Aorta (tissue), 5 donors: ENCODE measurements around the gene CLCN5. TPM values are rescaled to one million over a fixed set of nuclear protein-coding genes. Genes with fewer than 3 reads are reported as not detected.

ENCODE experiments used
- ATAC-seq: fragments of 200-7000 bp; cut with Tn5 transposase; one replicate; pipeline ENCODE4 v1.9.1; 2022; ENCODE audit warnings: moderate library complexity; ENCODE audit not compliant: low FRiP score
- DNase-seq, 2 donors: peaks; one replicate each; pipeline ENCODE4 v3.0.0-alpha.2; 2020
- H3K27ac ChIP-seq, 2 donors: one replicate each; pipeline ENCODE4 v1.5.1; 2013; ENCODE audit warnings: low read length in 2 of 2, mild to moderate bottlenecking in 2 of 2, moderate library complexity in 2 of 2, control low read depth in 1 of 2, inconsistent platforms in 1 of 2, low read depth in 1 of 2
- H3K27me3 ChIP-seq, 2 donors: one replicate each; pipeline ENCODE4 v1.6.1; 2013; ENCODE audit warnings: control low read depth in 1 of 2, low read length in 1 of 2, mild to moderate bottlenecking in 1 of 2, moderate library complexity in 1 of 2; ENCODE audit not compliant: insufficient read depth in 2 of 2, control insufficient read depth in 1 of 2
- H3K36me3 ChIP-seq, 2 donors: one replicate each; pipeline ENCODE4 v1.6.1; 2013; ENCODE audit warnings: control low read depth in 1 of 2, low read length in 1 of 2, mild to moderate bottlenecking in 1 of 2; ENCODE audit not compliant: insufficient read depth in 2 of 2, control insufficient read depth in 1 of 2
- H3K4me1 ChIP-seq, 2 donors: one replicate each; pipeline ENCODE4 v1.6.1; 2013; ENCODE audit warnings: low read length in 2 of 2, control low read depth in 1 of 2, mild to moderate bottlenecking in 1 of 2, moderate library complexity in 1 of 2; ENCODE audit not compliant: insufficient read depth in 2 of 2, control insufficient read depth in 1 of 2
- H3K4me3 ChIP-seq, 2 donors: one replicate each; pipeline ENCODE4 v1.5.1; 2013; ENCODE audit warnings: low read length in 2 of 2, control low read depth in 1 of 2, mild to moderate bottlenecking in 1 of 2
- H3K9me3 ChIP-seq: one replicate; pipeline ENCODE4 v1.6.1; 2013; ENCODE audit warnings: mild to moderate bottlenecking, low read length; ENCODE audit not compliant: control insufficient read depth
- WGBS, 2 donors: extraction: QIAGEN DNeasy Blood & Tissue Kit; methylation state at CpG; one replicate each; pipeline ENCODE4 v1.1.7; 2013; 5-methylcytosine and 5-hydroxymethylcytosine counted together
- intact Hi-C, 2 donors: fragments of 100-400 bp; cut with DNase I; formaldehyde crosslinking; loops; one replicate each; pipeline versions ENCODE4 v1.14.2 to v1.15.0; 2022
- microRNA-seq, 2 donors: library from miRNA; unstranded; fragments of <30 nt; microRNA quantifications; one replicate each; pipeline ENCODE4 v1.2.0, GENCODE V29; 2020
- polyA plus RNA-seq, 2 donors: library from polyadenylated mRNA; stranded (reverse); fragments of 200-250 nt; gene quantifications; one replicate each; pipeline ENCODE4 v1.2.3, GENCODE V29; 2013
- total RNA-seq, 2 donors: library from RNA; stranded (reverse); fragmentation: NEBNext Ultra II Directional; extraction: Animal tissue kit (Norgen Biotek cat#: 25700); gene quantifications; one replicate each; pipeline ENCODE4 v1.2.1, GENCODE V29; 2021
- donor health status: healthy with polysubstance abuse.
- donor health status: Bipolar disorder and iron deficiency.
- donor health status: DM: no; HTN: no; CAD: no.
- donor health status: DM: no; HTN: no; CAD: no.
- donor health status: DM: yes; HTN: yes; CAD: no.

The CLCN5 gene
- total and polyA plus RNA-seq, 4 donors: 0.88 to 9.4 (median 2.9) TPM

- Histone ChIP-seq H3K9me3 (no peaks in the 10 kb centered on the region), H3K27ac (no peak overlapping the region), H3K36me3 (no peaks in the 10 kb centered on the region), H3K4me3 (no peak overlapping the region), H3K4me1 (no peaks in the 10 kb centered on the region), H3K27me3 (no peaks in the 10 kb centered on the region)
- DNase-seq: no peak
- intact Hi-C loops: no loop called here
- ATAC-seq: no peak
- 83% methylated on average over 2 of the region's 2 CpGs for WGBS, 2 donors
These were observed 193.6 kb downstream of the CLCN5 start for GRCh38 chrX:50115973-50116372.

DNA sequence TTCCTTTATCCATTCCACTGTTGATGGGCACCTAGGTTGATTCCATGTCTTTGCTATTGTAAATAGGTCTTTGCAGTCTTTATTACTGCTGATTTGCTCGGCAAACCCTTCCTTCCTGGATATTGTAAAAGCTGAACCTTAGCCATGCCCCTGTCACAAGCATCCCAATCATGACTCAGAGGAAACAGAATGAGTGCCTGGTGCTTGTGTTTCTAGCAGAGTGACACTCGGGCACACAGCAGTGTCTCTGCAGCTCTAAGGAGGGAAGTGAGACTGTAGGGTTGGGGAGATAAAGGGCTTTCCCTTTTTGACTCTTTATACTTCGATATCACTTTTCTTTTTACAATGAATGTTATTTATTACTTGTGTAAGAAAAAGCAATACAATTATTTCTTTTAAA, 195.1 kb downstream of the CLCN5 start:
- no peaks in the 10 kb centered on the region for H3K27me3 ChIP-seq
- H3K27ac ChIP-seq: no peak overlapping the region
- H3K36me3 ChIP-seq: no peaks in the 10 kb centered on the region
- 53 to 57% methylated on average over 3 of the region's 3 CpGs for WGBS, 2 donors
- H3K4me3 ChIP-seq: no peak overlapping the region
- no peak for ATAC-seq
- no peak for DNase-seq
- intact Hi-C loops: no loop called here
- H3K9me3 ChIP-seq: no peaks in the 10 kb centered on the region
- H3K4me1 ChIP-seq: no peaks in the 10 kb centered on the region

DNA sequence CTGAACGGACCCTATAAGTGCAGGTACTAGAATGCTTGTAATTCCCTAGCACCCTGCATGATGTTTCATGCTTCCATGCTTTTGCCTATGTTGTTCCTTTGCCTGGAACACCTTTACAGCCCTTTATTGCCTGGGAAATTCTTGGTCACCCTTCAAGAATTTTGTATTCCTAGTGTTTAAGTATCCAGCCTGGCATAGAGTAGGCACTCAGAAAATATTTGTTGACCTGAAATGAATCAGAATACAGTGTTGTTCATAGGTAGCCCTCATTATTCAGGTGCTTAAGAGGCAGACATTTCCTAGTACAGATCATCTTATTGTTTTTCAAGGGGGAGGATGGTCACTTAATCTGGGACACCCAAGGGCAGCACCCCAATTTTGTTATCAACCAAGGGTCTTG, 203.1 kb downstream of the CLCN5 start:
- no peak overlapping the region for H3K4me3 ChIP-seq
- 62 to 79% methylated on average over 1 of the region's 1 CpG for WGBS, 2 donors
- no peaks in the 10 kb centered on the region for H3K27me3 ChIP-seq
- H3K36me3 ChIP-seq: no peaks in the 10 kb centered on the region
- H3K4me1 ChIP-seq: no peaks in the 10 kb centered on the region
- intact Hi-C loops: no loop called here
- ATAC-seq: no peak
- no peak overlapping the region for H3K27ac ChIP-seq
- DNase-seq: no peak
- no peaks in the 10 kb centered on the region for H3K9me3 ChIP-seq

GRCh38 chrX:50147972-50148371, 225.6 kb downstream of the CLCN5 start:
- intact Hi-C loops: no loop called here
- 68 to 78% methylated on average over 7 of the region's 7 CpGs for WGBS, 2 donors
- Histone ChIP-seq H3K27me3 (no peaks in the 10 kb centered on the region), H3K27ac (no peak overlapping the region), H3K4me1 (no peaks in the 10 kb centered on the region), H3K4me3 (no peak overlapping the region), H3K9me3 (no peaks in the 10 kb centered on the region), H3K36me3 (no peaks in the 10 kb centered on the region)
- DNase-seq (no peak), ATAC-seq (no peak)

Small RNA genes lying within 50 kb of the gene (microRNA-seq; reads per million reads assigned to microRNA genes)
- gene MIR188: 12.5 to 41.8 reads per million in 2 donors
- gene MIR362: 56.6 to 78.5 reads per million in 2 donors
- gene MIR500A: 4.8 to 9.9 reads per million in 2 donors
- 0 reads per million in 2 donors for gene MIR500B
- 21.9 to 23.2 reads per million in 2 donors for gene MIR501
- gene MIR502: 36.4 to 39.8 reads per million in 2 donors
- gene MIR532: 491 to 585 reads per million in 2 donors
- gene MIR660: 153 to 246 reads per million in 2 donors

Other genes starting within 250 kb of the CLCN5 start
- not detected for gene PAGE1, start 226.6 kb upstream of the CLCN5 start, total RNA-seq
- gene PAGE1, start 226.6 kb upstream of the CLCN5 start, polyA plus RNA-seq: not detected
- gene PAGE4, start 93.3 kb upstream of the CLCN5 start, total RNA-seq: not detected
- gene PAGE4, start 93.3 kb upstream of the CLCN5 start, polyA plus RNA-seq: not detected
- gene USP27X, start 43.1 kb upstream of the CLCN5 start, total RNA-seq: 1 to 10 TPM; 3.9 TPM
- 1 to 10 TPM; 2.1 to 4.1 TPM for gene USP27X, start 43.1 kb upstream of the CLCN5 start, polyA plus RNA-seq